ENCODE results near the gene EOLA1.
"Not testable (repeated sequence)": the region's sequence is repeated elsewhere in the genome, so short reads cannot be mapped to it uniquely, and the experiment has no call there.

Gene EOLA1

GRCh38 chrX:149540621-149541520 lies at the start of gene EOLA1:
Gene EOLA1, plus strand, starts transcription at chrX:149541012. Its CDS starts 4,619 bp downstream, at chrX:149545631.
- peak; percentile 87 for DNase-seq

GRCh38 chrX:149491812-149492211 lies 49.0 kb upstream of the EOLA1 start:
- DNase-seq: no peak

- DNase-seq: no peak
Measured at GRCh38 chrX:149493567-149494562, 46.9 kb upstream of the EOLA1 start.

GRCh38 chrX:149494844-149495565 lies 45.8 kb upstream of the EOLA1 start:
- no peak for DNase-seq

- DNase-seq: peak; percentile 49
Measured at GRCh38 chrX:149495573-149496071, 45.2 kb upstream of the EOLA1 start.

GRCh38 chrX:149497054-149497453 lies 43.8 kb upstream of the EOLA1 start:
- DNase-seq: no peak

GRCh38 chrX:149497626-149498025 lies 43.2 kb upstream of the EOLA1 start:
- no peak for DNase-seq

- DNase-seq: no peak
Measured at GRCh38 chrX:149498767-149499166, 42.0 kb upstream of the EOLA1 start.

- no peak for DNase-seq
Measured at GRCh38 chrX:149499766-149500165, 41.0 kb upstream of the EOLA1 start.

- not testable (repeated sequence) for DNase-seq
Measured at GRCh38 chrX:149502923-149503322, 37.9 kb upstream of the EOLA1 start.

- not testable (repeated sequence) for DNase-seq
Measured at GRCh38 chrX:149503446-149503845, 37.4 kb upstream of the EOLA1 start.

- no peak for DNase-seq
Measured at GRCh38 chrX:149504226-149504914, 36.4 kb upstream of the EOLA1 start.

GRCh38 chrX:149504915-149505651 lies 35.7 kb upstream of the EOLA1 start, which contains the start of gene IDS:
Gene IDS, minus strand, starts transcription at chrX:149505306. Its CDS starts 169 bp downstream, at chrX:149505137.
- peak; percentile 48 for DNase-seq

GRCh38 chrX:149505671-149506070 lies 35.1 kb upstream of the EOLA1 start:
- no peak for DNase-seq

- no peak for DNase-seq
Measured at GRCh38 chrX:149506349-149506748, 34.5 kb upstream of the EOLA1 start.

- DNase-seq: no peak
Measured at GRCh38 chrX:149508467-149508866, 32.3 kb upstream of the EOLA1 start.

GRCh38 chrX:149510386-149510785 lies 30.4 kb upstream of the EOLA1 start:
- no peak for DNase-seq

- no peak for DNase-seq
Measured at GRCh38 chrX:149511081-149511480, 29.7 kb upstream of the EOLA1 start.

- no peak for DNase-seq
Measured at GRCh38 chrX:149512225-149512885, 28.5 kb upstream of the EOLA1 start.

GRCh38 chrX:149513825-149514428 lies 26.9 kb upstream of the EOLA1 start:
- no peak for DNase-seq

Measured in kidney glomerular epithelial cell (primary cell).